CD4-positive, alpha-beta memory T cell (primary cell): Measurements from ENCODE around the gene SMARCAL1. TPM values are rescaled to one million over a fixed set of nuclear protein-coding genes. Genes with fewer than 3 reads are reported as not detected.
A peak's percentile ranks its signal among the peaks of the same experiment; 100 is the strongest.

Experiments
- CTCF ChIA-PET: fragments of 350-600 bp; sonication (Branson Sonifier 250); formaldehyde crosslinking; loops from one replicate; lab custom pipeline; 2021; ENCODE audit warnings: inconsistent platforms; ENCODE audit not compliant: partially characterized antibody; lab: Charles Lee
- POLR2A ChIA-PET: fragments of 350-600 bp; sonication (Branson Sonifier 250); formaldehyde crosslinking; loops from one replicate; lab custom pipeline; 2021; ENCODE audit not compliant: partially characterized antibody; lab: Charles Lee
- DNase-seq, 5 donors: peaks; one replicate each; pipeline versions ENCODE4 v3.0.0 to v3.0.0-alpha.2; 2020 to 2022; ENCODE audit warnings: mixed read lengths in 1 of 5
- H3K27ac ChIP-seq: one replicate; pipeline ENCODE4 v1.7.0; 2013; ENCODE audit warnings: low read depth, low read length
- H3K27me3 ChIP-seq: 2 replicates; pipeline ENCODE4 v1.7.0; 2013; ENCODE audit warnings: mild to moderate bottlenecking, low read length, moderate library complexity; ENCODE audit not compliant: insufficient read depth
- H3K36me3 ChIP-seq: 2 replicates; pipeline ENCODE4 v1.7.0; 2013; ENCODE audit warnings: mild to moderate bottlenecking, low read length, moderate library complexity; ENCODE audit not compliant: insufficient read depth
- H3K4me1 ChIP-seq: 2 replicates; pipeline ENCODE4 v1.7.0; 2013; ENCODE audit warnings: mild to moderate bottlenecking, low read length, moderate library complexity; ENCODE audit not compliant: insufficient read depth
- H3K4me3 ChIP-seq, 2 donors: one replicate each; pipeline ENCODE4 v1.7.0; 2013; ENCODE audit warnings: low read length in 2 of 2, mild to moderate bottlenecking in 1 of 2
- H3K9me3 ChIP-seq, 2 donors: one replicate each; pipeline ENCODE4 v1.7.0; 2013; ENCODE audit warnings: low read length in 2 of 2, control low read depth in 1 of 2; ENCODE audit not compliant: control insufficient read depth in 1 of 2
- H3K27ac Mint-ChIP-seq, 7 donors: one replicate each; pipeline ENCODE4 v1.8.0; 2020 to 2021; ENCODE audit warnings: mixed read lengths in 7 of 7, mild to moderate bottlenecking in 6 of 7, inconsistent platforms in 3 of 7, moderate library complexity in 3 of 7
- H3K27me3 Mint-ChIP-seq, 2 donors: one replicate each; pipeline ENCODE4 v1.8.0; 2020 to 2021; ENCODE audit warnings: mixed read lengths in 2 of 2
- H3K36me3 Mint-ChIP-seq, 2 donors: one replicate each; pipeline ENCODE4 v1.8.0; 2020 to 2021; ENCODE audit warnings: mixed read lengths in 2 of 2, inconsistent platforms in 1 of 2, mild to moderate bottlenecking in 1 of 2
- H3K4me1 Mint-ChIP-seq, 4 donors: one replicate each; pipeline ENCODE4 v1.8.0; 2020 to 2021; ENCODE audit warnings: mixed read lengths in 4 of 4, mild to moderate bottlenecking in 1 of 4
- H3K4me3 Mint-ChIP-seq, 8 donors: one replicate each; pipeline ENCODE4 v1.8.0; 2020 to 2021; ENCODE audit warnings: mixed read lengths in 8 of 8, mild to moderate bottlenecking in 7 of 8, moderate library complexity in 6 of 8, inconsistent platforms in 3 of 8
- H3K9me3 Mint-ChIP-seq, 8 donors: one replicate each; pipeline ENCODE4 v1.8.0; 2020 to 2021; ENCODE audit warnings: mixed read lengths in 8 of 8, mild to moderate bottlenecking in 5 of 8, inconsistent platforms in 3 of 8, moderate library complexity in 1 of 8
- intact Hi-C: fragments of 100-400 bp; cut with micrococcal nuclease; formaldehyde crosslinking; loops from one replicate; pipeline ENCODE4 v1.15.1; 2023
- polyA plus RNA-seq, 2 donors: library from polyadenylated mRNA; unstranded; fragments of 300-500 nt; fragmentation: Illumina TruSeq; gene quantifications; one replicate each; pipeline ENCODE4 v1.2.3, GENCODE V29; 2021
- total RNA-seq, 2 experiments: library from RNA; stranded (reverse); gene quantifications; one replicate each; pipeline ENCODE4 v1.2.3, GENCODE V29; 2021

The SMARCAL1 gene
- total and polyA plus RNA-seq, 4 experiments from 2014 or later: 16.3 to 26.3 (median 24.1) TPM

GRCh38 chr2:216480221-216480620 lies 67.9 kb downstream of the SMARCAL1 start:
- Mint-ChIP-seq H3K9me3 (no peaks in the 10 kb centered on the region), H3K27ac (peak overlapping the region in 1 of 7 donors; percentile 42), H3K27me3 (no peaks in the 10 kb centered on the region), H3K36me3 (peaks cover 46 to 58% of the 10 kb centered on the region in 2 donors), H3K4me1 (peaks cover 5 to 7% (median 6%) of the 10 kb centered on the region in 4 donors), H3K4me3 (no peak overlapping the region)
- intact Hi-C loops: no loop called here
- Histone ChIP-seq H3K4me3 (no peak overlapping the region), H3K27ac (no peak overlapping the region), H3K27me3 (no peaks in the 10 kb centered on the region), H3K9me3 (no peaks in the 10 kb centered on the region), H3K36me3 (peaks cover 12% of the 10 kb centered on the region), H3K4me1 (peaks cover 7% of the 10 kb centered on the region)
- no peak for DNase-seq
- CTCF ChIA-PET: no interaction called here
- POLR2A ChIA-PET: no interaction called here

- CTCF ChIA-PET: no interaction called here
- no peak overlapping the region for H3K4me3 ChIP-seq
- peaks cover 12% of the 10 kb centered on the region for H3K36me3 ChIP-seq
- POLR2A ChIA-PET: interaction anchor here (0.5 kb wide), 1 partner anchor 13 kb away, joined by 3 read pairs; no protein-coding TSS in a partner anchor
- H3K27ac ChIP-seq: no peak overlapping the region
- intact Hi-C loops: no loop called here
- no peaks in the 10 kb centered on the region for H3K27me3 ChIP-seq
- no peaks in the 10 kb centered on the region for H3K4me1 ChIP-seq
- H3K27me3 Mint-ChIP-seq: no peaks in the 10 kb centered on the region
- no peak for DNase-seq
- peaks cover 36 to 42% of the 10 kb centered on the region in 2 donors for H3K36me3 Mint-ChIP-seq
- no peak overlapping the region for H3K4me3 Mint-ChIP-seq
- peaks cover 0 to 2% (median 0%) of the 10 kb centered on the region in 4 donors for H3K4me1 Mint-ChIP-seq
- no peaks in the 10 kb centered on the region for H3K9me3 Mint-ChIP-seq
- peak overlapping the region in 1 of 7 donors; percentile 14 for H3K27ac Mint-ChIP-seq
- no peaks in the 10 kb centered on the region for H3K9me3 ChIP-seq
Measured at GRCh38 chr2:216482640-216483039, 70.4 kb downstream of the SMARCAL1 start.

DNA sequence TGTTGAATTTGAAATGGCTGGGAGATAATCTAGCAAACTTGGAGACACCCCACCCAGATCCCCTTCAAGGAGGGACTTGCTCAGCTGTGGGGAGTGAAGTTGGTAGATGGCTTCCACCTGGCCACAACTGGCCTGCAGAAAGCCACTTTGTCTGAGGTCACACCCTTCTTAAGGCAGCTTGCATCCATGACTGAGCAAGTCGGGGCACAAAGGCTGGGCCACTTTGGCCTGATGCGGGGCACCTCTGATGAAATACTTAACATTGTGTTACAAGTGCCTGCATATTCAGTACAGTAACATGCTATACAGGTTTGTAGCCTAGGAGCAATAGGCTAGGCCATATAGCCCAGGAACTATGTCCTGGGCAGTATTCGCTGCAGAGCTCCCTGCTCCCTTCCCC lies 73.0 kb downstream of the SMARCAL1 start:
- peaks cover 0 to 2% (median 0%) of the 10 kb centered on the region in 4 donors for H3K4me1 Mint-ChIP-seq
- H3K27me3 Mint-ChIP-seq: no peaks in the 10 kb centered on the region
- Histone ChIP-seq H3K9me3 (no peaks in the 10 kb centered on the region), H3K4me3 (no peak overlapping the region), H3K4me1 (no peaks in the 10 kb centered on the region), H3K27ac (no peak overlapping the region), H3K36me3 (no peaks in the 10 kb centered on the region), H3K27me3 (no peaks in the 10 kb centered on the region)
- no peaks in the 10 kb centered on the region for H3K9me3 Mint-ChIP-seq
- ChIA-PET POLR2A (interaction anchor here (0.6 kb wide), 1 partner anchor 359 kb away, joined by 3 read pairs; no protein-coding TSS in a partner anchor), CTCF (no interaction called here)
- peaks cover 21 to 23% of the 10 kb centered on the region in 2 donors for H3K36me3 Mint-ChIP-seq
- H3K27ac Mint-ChIP-seq: no peak overlapping the region
- intact Hi-C loops: no loop called here
- no peak for DNase-seq
- no peak overlapping the region for H3K4me3 Mint-ChIP-seq

DNA sequence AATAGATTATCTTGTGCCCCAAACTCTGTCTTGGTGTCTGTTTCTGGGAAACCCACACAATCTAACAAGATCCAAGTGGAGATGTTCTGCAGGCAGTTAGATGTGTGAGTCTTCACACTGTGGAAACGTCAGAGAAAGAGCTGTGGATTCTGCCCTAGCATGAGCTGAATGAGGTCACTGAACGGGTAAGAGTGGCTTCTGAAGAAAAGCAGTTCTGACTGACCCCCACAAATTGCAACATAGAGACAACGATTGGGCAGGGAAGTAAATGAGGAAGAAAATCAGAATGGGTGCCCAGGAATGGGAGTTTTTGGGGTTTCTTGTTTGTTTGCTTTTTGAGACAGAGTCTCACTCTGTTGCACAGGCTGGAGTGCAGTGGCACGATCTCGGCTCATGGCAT lies 73.5 kb downstream of the SMARCAL1 start:
- H3K27me3 Mint-ChIP-seq: no peaks in the 10 kb centered on the region
- POLR2A ChIA-PET: interaction anchor here (1.4 kb wide), 1 partner anchor 11 kb away, joined by 4 read pairs; no protein-coding TSS in a partner anchor
- intact Hi-C loops: no loop called here
- H3K4me3 ChIP-seq: no peak overlapping the region
- H3K27ac Mint-ChIP-seq: no peak overlapping the region
- H3K9me3 Mint-ChIP-seq: no peaks in the 10 kb centered on the region
- CTCF ChIA-PET: no interaction called here
- H3K4me3 Mint-ChIP-seq: no peak overlapping the region
- no peak for DNase-seq
- H3K27ac ChIP-seq: no peak overlapping the region
- no peaks in the 10 kb centered on the region for H3K4me1 ChIP-seq
- H3K36me3 ChIP-seq: no peaks in the 10 kb centered on the region
- H3K27me3 ChIP-seq: no peaks in the 10 kb centered on the region
- peaks cover 0 to 2% (median 0%) of the 10 kb centered on the region in 4 donors for H3K4me1 Mint-ChIP-seq
- no peaks in the 10 kb centered on the region for H3K9me3 ChIP-seq
- H3K36me3 Mint-ChIP-seq: peaks cover 16 to 18% of the 10 kb centered on the region in 2 donors

DNA sequence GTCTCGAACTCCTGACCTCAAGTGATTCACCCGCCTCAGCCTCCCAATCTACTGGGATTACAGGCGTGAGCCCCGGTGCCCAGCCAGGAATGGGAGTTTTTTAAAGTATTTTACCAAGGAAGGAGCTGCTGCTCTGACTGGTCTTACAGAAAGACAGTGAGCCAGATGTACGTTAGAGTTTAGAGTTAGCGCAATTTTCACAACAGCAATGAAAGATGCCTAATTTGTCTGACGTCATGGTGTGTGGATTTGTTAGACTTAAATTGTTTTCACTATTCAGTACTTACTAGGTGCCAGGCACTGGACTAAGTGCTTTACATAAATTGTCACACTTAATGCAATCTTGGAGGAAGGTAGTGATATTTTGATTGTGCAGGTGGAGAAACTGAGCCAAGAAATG lies 74.0 kb downstream of the SMARCAL1 start:
- Histone ChIP-seq H3K4me1 (no peaks in the 10 kb centered on the region), H3K27me3 (no peaks in the 10 kb centered on the region), H3K4me3 (no peak overlapping the region), H3K36me3 (no peaks in the 10 kb centered on the region), H3K9me3 (no peaks in the 10 kb centered on the region), H3K27ac (no peak overlapping the region)
- H3K36me3 Mint-ChIP-seq: peaks cover 13 to 14% of the 10 kb centered on the region in 2 donors
- H3K9me3 Mint-ChIP-seq: no peaks in the 10 kb centered on the region
- CTCF ChIA-PET: no interaction called here
- H3K27ac Mint-ChIP-seq: no peak overlapping the region
- POLR2A ChIA-PET: interaction anchor here (1.4 kb wide), 1 partner anchor 11 kb away, joined by 4 read pairs; no protein-coding TSS in a partner anchor
- peaks cover 0 to 2% (median 0%) of the 10 kb centered on the region in 4 donors for H3K4me1 Mint-ChIP-seq
- no peaks in the 10 kb centered on the region for H3K27me3 Mint-ChIP-seq
- H3K4me3 Mint-ChIP-seq: no peak overlapping the region
- intact Hi-C loops: no loop called here
- DNase-seq: no peak

GRCh38 chr2:216486708-216487107 lies 74.4 kb downstream of the SMARCAL1 start:
- Histone ChIP-seq H3K27me3 (no peaks in the 10 kb centered on the region), H3K27ac (no peak overlapping the region), H3K4me3 (no peak overlapping the region), H3K4me1 (no peaks in the 10 kb centered on the region), H3K9me3 (no peaks in the 10 kb centered on the region), H3K36me3 (no peaks in the 10 kb centered on the region)
- ChIA-PET CTCF (interaction anchor here (0.9 kb wide), 1 partner anchor 12 kb away, joined by 3 read pairs; the partner anchor contains the start of gene RPL37A), POLR2A (interaction anchor here (1.4 kb wide), 1 partner anchor 11 kb away, joined by 4 read pairs; no protein-coding TSS in a partner anchor)
- Mint-ChIP-seq H3K9me3 (no peaks in the 10 kb centered on the region), H3K27me3 (no peaks in the 10 kb centered on the region), H3K27ac (no peak overlapping the region), H3K36me3 (peaks cover 12% of the 10 kb centered on the region in 2 donors), H3K4me1 (peaks cover 0 to 2% (median 0%) of the 10 kb centered on the region in 4 donors), H3K4me3 (no peak overlapping the region)
- DNase-seq: no peak
- intact Hi-C loops: no loop called here

DNA sequence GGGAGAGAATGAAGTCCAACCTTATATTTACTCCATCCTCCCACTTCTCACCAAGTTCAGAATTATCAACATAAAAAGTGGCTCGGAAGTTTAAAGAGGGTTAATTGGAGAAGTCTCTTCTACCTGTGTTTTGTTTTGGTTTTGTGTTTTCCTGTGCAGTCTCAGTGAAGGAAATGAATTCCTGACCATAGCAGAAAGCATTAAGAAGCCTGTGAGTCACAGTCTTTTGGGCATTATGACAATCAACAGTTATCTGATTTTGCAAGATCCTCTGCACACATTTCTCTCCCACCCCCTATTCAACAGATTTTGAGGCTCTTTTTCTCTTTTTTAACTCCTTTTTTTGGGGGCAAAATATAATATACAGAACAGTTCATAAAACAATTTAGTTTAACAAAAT lies 77.8 kb downstream of the SMARCAL1 start:
- Mint-ChIP-seq H3K9me3 (no peaks in the 10 kb centered on the region), H3K4me3 (no peak overlapping the region), H3K27ac (no peak overlapping the region), H3K36me3 (no peaks in the 10 kb centered on the region), H3K27me3 (no peaks in the 10 kb centered on the region), H3K4me1 (no peaks in the 10 kb centered on the region)
- intact Hi-C loops: no loop called here
- no peak overlapping the region for H3K27ac ChIP-seq
- H3K27me3 ChIP-seq: no peaks in the 10 kb centered on the region
- H3K4me1 ChIP-seq: no peaks in the 10 kb centered on the region
- H3K4me3 ChIP-seq: no peak overlapping the region
- DNase-seq: no peak
- ChIA-PET POLR2A (no interaction called here), CTCF (no interaction called here)
- no peaks in the 10 kb centered on the region for H3K36me3 ChIP-seq
- H3K9me3 ChIP-seq: no peaks in the 10 kb centered on the region
